Lower lobe of right lung (tissue), 2 donors: ENCODE data around the gene FAM124B. TPM values are rescaled to one million over a fixed set of nuclear protein-coding genes. Genes with fewer than 3 reads are reported as not detected.

Source experiments
- ATAC-seq, 2 donors: fragments of 200-7000 bp; cut with Tn5 transposase; one replicate each; pipeline ENCODE4 v1.9.1; 2020 to 2022; ENCODE audit warnings: mild to moderate bottlenecking in 2 of 2, moderate library complexity in 2 of 2
- DNase-seq: peaks from one replicate; pipeline ENCODE4 v3.0.0-alpha.2; 2020
- H3K27ac ChIP-seq: fragments of 200-600 bp; one replicate; pipeline ENCODE4 v1.8.0; 2022
- H3K27me3 ChIP-seq: fragments of 200-600 bp; one replicate; pipeline ENCODE4 v1.8.0; 2022; ENCODE audit warnings: low read depth
- H3K36me3 ChIP-seq: fragments of 200-600 bp; one replicate; pipeline ENCODE4 v1.8.0; 2022; ENCODE audit warnings: mild to moderate bottlenecking
- H3K4me1 ChIP-seq: fragments of 200-600 bp; one replicate; pipeline ENCODE4 v1.8.0; 2022
- H3K4me3 ChIP-seq: fragments of 200-600 bp; one replicate; pipeline ENCODE4 v1.8.0; 2022; ENCODE audit warnings: mild to moderate bottlenecking
- H3K9me3 ChIP-seq: fragments of 200-600 bp; one replicate; pipeline ENCODE4 v1.8.0; 2022
- CTCF ChIP-seq: fragments of 200-600 bp; IDR thresholded peaks from one replicate; pipeline ENCODE4 v1.8.0; 2022; ENCODE audit warnings: antibody characterized with exemption, mild to moderate bottlenecking
- intact Hi-C: fragments of 100-400 bp; cut with DNase I; formaldehyde crosslinking; loops from one replicate; pipeline ENCODE4 v1.11.0; 2022
- total RNA-seq: library from RNA; stranded (reverse); fragmentation: NEBNext Ultra II Directional; extraction: Animal tissue kit (Norgen Biotek cat#: 25700); gene quantifications from one replicate; pipeline ENCODE4 v1.2.1, GENCODE V29; 2021
- donor health status: DM: no; HTN: yes; CAD: no; lungs with severe emphysema.

Gene FAM124B
- total RNA-seq, 1 donor from 2014 or later: 4.8 TPM

- no peaks in the 10 kb centered on the region for H3K36me3 ChIP-seq
- no peak overlapping the region for H3K4me3 ChIP-seq
- ATAC-seq (no peak), DNase-seq (no peak)
- H3K27me3 ChIP-seq: no peaks in the 10 kb centered on the region
- H3K4me1 ChIP-seq: no peaks in the 10 kb centered on the region
- intact Hi-C loops: no loop called here
- H3K9me3 ChIP-seq: no peaks in the 10 kb centered on the region
- no peak overlapping the region for H3K27ac ChIP-seq
- TF ChIP-seq CTCF: no peak
These were observed 24.7 kb upstream of the FAM124B start for GRCh38 chr2:224426656-224427055.

GRCh38 chr2:224421065-224421464 is 19.2 kb upstream of the FAM124B start:
- Histone ChIP-seq H3K4me1 (no peaks in the 10 kb centered on the region), H3K9me3 (no peaks in the 10 kb centered on the region), H3K27me3 (no peaks in the 10 kb centered on the region), H3K27ac (no peak overlapping the region), H3K4me3 (no peak overlapping the region), H3K36me3 (no peaks in the 10 kb centered on the region)
- ATAC-seq: no peak
- no peak for TF ChIP-seq CTCF
- intact Hi-C loops: no loop called here
- no peak for DNase-seq

- no peak overlapping the region for H3K27ac ChIP-seq
- no peak for DNase-seq
- no peaks in the 10 kb centered on the region for H3K27me3 ChIP-seq
- H3K4me3 ChIP-seq: no peak overlapping the region
- no peaks in the 10 kb centered on the region for H3K9me3 ChIP-seq
- no peaks in the 10 kb centered on the region for H3K36me3 ChIP-seq
- ATAC-seq: no peak
- no peaks in the 10 kb centered on the region for H3K4me1 ChIP-seq
- intact Hi-C loops: no loop called here
- no peak for TF ChIP-seq CTCF
These were observed 16.0 kb upstream of the FAM124B start for GRCh38 chr2:224417947-224418346.

GRCh38 chr2:224417361-224417729 is 15.4 kb upstream of the FAM124B start:
- H3K27ac ChIP-seq: no peak overlapping the region
- ATAC-seq: no peak
- TF ChIP-seq CTCF: no peak
- H3K9me3 ChIP-seq: no peaks in the 10 kb centered on the region
- DNase-seq: no peak
- no peaks in the 10 kb centered on the region for H3K36me3 ChIP-seq
- no peaks in the 10 kb centered on the region for H3K27me3 ChIP-seq
- H3K4me3 ChIP-seq: no peak overlapping the region
- intact Hi-C loops: no loop called here
- H3K4me1 ChIP-seq: no peaks in the 10 kb centered on the region

GRCh38 chr2:224416656-224417360 is 14.9 kb upstream of the FAM124B start:
- DNase-seq (no peak), ATAC-seq (no peak)
- no peaks in the 10 kb centered on the region for H3K27me3 ChIP-seq
- H3K4me3 ChIP-seq: no peak overlapping the region
- no peaks in the 10 kb centered on the region for H3K36me3 ChIP-seq
- intact Hi-C loops: no loop called here
- TF ChIP-seq CTCF: no peak
- no peaks in the 10 kb centered on the region for H3K9me3 ChIP-seq
- no peak overlapping the region for H3K27ac ChIP-seq
- H3K4me1 ChIP-seq: no peaks in the 10 kb centered on the region
